Ramos (cell line): Measurements from ENCODE around the gene WDR26.
"Not testable (repeated sequence)": the region's sequence is repeated elsewhere in the genome, so short reads cannot be mapped to it uniquely, and the experiment has no call there.

ENCODE experiments used
- in situ Hi-C: fragments of 300-500 bp; cut with MboI; formaldehyde crosslinking; loops from one replicate; pipeline ENCODE4 v1.14.3; 2022; ENCODE audit warnings: low sequenced_read_pairs; ENCODE audit not compliant: unreplicated experiment

The WDR26 gene

GRCh38 chr1:224435999-224436398 lies 1.4 kb upstream of the WDR26 start:
- in situ Hi-C loops = no loop called here

GRCh38 chr1:224435318-224435763 lies 744 bp upstream of the WDR26 start:
- in situ Hi-C loops = no loop called here

- in situ Hi-C loops = no loop called here
These were observed 610 bp downstream of the WDR26 start for GRCh38 chr1:224433701-224434672.

GRCh38 chr1:224433041-224433691 lies 1.4 kb downstream of the WDR26 start:
- in situ Hi-C loops = no loop called here

- in situ Hi-C loops = no loop called here
These were observed 1.9 kb downstream of the WDR26 start for GRCh38 chr1:224432672-224433040.

GRCh38 chr1:224432146-224432545 lies 2.5 kb downstream of the WDR26 start:
- in situ Hi-C loops = no loop called here

- in situ Hi-C loops = no loop called here
These were observed 2.9 kb downstream of the WDR26 start for GRCh38 chr1:224431726-224432125.

- in situ Hi-C loops = no loop called here
These were observed 4.0 kb downstream of the WDR26 start for GRCh38 chr1:224430511-224431113.

- in situ Hi-C loops = no loop called here
These were observed 4.8 kb downstream of the WDR26 start for GRCh38 chr1:224429616-224430326.

GRCh38 chr1:224428713-224429112 lies 5.9 kb downstream of the WDR26 start:
- in situ Hi-C loops = not testable (repeated sequence)

- in situ Hi-C loops = no loop called here
These were observed 7.3 kb downstream of the WDR26 start for GRCh38 chr1:224427346-224427745.

DNA sequence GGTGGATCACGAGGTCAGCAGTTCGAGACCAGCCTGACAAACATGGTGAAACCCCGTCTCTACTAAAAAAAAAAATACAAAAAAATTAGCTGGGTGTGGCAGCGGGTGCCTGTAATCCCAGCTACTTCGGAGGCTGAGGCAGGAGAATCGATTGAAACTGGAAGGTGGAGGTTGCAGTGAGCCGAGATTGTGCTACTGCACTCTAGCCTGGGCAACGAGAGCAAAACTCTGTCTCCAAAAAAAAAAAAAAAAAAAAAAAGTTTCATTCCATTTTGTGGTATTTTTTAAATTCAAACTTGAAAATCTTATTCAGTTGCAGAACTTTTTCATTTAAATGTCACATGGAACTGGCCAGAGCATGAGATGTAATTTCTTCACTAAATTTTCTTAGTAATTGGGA lies 7.7 kb downstream of the WDR26 start:
- in situ Hi-C loops = not testable (repeated sequence)

DNA sequence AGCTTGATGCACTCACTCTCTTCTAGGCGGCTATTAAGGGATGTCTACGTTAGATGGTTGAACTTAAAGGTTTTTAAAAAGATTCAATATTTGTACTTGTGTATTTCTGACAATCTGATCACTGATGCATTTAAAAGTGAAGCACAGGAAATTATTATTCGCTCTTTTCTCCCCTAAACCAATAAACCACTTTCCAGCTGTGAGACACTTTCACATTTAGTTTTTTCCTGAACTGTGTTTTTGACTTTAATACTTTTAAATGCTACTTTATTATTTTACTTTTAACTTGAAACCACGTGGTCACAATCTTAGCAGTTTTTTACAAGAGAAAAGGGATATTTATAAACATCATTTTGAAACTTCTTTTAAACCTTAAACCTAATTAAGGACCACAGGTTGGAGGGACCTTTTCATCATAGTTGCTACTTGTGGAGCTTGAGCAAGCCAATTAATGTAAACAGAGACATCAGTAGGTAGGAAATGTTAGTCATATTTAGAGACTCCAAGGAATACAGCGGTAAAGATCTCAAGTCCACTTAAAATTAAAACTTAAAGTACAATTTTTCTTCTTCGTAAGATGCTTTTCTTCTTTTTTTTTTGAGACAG lies 9.2 kb downstream of the WDR26 start:
- in situ Hi-C loops = no loop called here

DNA sequence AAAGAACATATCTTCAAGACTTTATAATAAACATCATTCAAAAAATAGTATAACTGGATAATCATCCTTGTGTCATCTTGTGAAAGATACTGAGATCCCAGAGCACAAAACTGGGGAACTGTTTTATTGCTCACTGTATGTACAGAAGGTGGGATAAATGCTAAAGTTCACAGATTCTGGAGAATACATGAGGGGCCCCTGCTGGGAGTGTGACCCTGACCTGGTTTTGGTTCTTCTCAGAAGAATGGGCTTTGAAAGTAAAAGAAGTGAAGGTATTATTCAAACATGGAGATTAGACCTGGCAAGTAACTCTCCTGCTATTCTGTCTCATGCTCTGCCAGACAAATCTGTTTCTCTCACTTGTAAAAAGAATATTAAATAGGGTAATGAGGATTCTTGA lies 14.5 kb downstream of the WDR26 start:
- in situ Hi-C loops = no loop called here

DNA sequence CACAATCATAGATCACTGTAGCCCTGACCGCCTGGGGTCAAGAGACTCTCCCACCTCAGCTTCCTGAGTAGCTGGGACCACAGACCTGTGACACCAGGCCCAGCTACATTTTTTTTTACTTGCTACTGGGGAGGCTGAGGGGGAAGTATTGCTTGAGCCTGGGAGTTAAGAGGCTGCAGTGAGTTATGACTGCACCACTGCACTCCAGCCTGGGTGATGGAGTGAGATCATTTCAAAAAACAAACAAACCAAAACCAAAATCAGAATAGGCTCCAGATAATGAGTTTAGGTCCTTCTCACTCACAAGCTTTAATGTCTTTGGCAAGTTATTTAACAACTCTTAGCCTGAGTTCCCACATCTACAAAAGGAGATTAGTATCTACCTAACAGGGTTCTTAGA lies 22.8 kb downstream of the WDR26 start:
- in situ Hi-C loops = no loop called here

DNA sequence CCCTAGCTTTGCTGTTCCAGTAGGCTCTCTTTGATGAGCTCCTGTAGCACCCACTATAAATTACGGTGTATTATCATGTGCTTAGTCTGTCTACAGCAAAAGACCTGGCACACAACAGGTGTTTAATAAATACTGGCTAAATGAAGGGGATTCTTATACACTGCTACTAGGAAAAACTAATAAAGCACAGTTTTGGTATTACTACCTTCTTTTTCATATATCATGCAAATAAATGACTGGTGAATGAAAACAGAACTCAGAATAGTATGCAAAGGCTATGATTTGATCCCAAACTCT lies 26.4 kb downstream of the WDR26 start:
- in situ Hi-C loops = no loop called here

DNA sequence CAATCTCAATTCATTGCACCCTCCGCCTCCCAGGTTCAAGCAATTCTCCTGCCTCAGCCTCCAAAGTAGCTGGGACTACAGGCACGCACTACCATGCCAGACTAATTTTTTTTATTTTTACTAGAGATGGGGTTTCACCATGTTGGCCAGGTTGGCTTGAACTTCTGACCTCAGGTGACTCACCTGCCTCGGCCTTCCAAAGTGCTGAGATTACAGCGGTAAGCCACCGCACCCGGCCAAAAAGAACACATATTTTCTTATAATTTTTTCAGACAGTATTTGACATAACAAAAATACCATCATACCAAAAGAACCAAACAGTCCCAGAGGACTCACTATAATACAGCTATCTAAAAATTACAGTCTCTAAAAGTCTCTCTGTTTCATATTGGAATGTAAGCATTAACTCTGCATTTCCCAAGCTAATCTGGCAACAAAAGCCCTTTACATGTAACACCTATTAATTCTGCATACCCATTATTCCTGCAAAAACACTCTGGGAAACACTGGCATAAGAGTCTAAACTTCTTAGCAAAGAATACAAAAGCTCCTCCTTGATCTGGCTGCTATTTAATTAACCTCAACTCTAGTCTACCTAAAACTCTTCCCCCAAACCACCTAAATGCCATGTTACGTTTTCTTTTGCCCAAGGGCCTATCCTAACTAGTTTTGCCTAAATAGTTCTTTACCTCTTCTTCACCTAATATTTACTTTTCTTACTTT lies 26.9 kb downstream of the WDR26 start:
- in situ Hi-C loops = no loop called here

DNA sequence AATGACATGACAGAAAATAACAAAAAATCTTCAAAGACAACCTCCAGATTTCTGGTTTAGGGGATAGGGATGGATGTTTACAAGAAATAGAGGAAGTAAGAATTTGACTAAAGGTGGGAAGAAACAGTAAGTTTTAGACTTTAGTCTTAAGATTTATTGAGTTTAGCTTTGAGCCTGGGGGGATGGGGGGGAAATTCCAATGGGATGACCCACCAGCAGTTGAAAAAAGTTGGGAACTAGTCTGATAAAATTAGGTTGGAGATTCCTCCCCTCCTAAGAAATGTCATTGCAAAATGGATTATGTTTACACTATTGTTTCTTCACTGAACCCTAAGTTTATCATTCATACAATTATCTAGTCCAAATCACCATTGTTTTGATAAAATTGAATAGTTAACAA lies 28.4 kb downstream of the WDR26 start:
- in situ Hi-C loops = no loop called here

- in situ Hi-C loops = no loop called here
These were observed 29.0 kb downstream of the WDR26 start for GRCh38 chr1:224405604-224405970.
